Measurements from ENCODE around the gene GJC3. TPM values are rescaled to one million over a fixed set of nuclear protein-coding genes. Genes with fewer than 3 reads are reported as not detected.

Gene GJC3
- total and polyA plus RNA-seq, 2 experiments from 2014 or later = not detected

DNA sequence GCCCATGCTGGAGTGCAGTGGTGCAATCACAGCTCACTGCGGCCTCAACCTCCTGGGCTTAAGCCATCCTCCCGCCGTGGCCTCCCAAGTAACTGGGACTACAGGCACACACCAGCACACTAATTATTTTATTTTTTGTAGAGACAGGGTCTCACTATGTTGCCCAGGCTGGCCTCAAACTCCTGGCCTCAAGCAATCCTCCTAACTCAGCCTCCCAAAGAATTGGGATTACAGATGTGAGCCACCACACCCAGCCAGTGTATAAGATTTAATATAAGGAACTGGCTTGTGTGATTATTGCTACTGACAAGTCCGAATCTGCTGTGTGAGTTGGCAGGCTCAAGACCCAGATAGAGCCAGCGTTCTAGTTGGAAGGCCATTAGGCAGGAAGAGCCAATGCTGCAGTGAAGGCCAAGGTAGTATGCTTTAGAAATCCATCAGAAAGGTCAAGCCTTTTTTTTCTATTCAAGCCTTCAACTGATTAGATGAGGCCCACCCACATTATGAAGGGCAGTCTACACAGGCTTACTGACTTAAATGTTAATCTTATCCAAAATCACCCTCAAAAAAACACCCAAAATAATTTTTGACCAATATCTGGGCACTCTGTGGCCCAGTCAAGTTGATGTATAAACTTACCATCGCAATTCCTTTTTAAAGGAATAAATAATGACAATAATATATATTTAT lies 29.4 kb downstream of the GJC3 start:
- H3K36me3 ChIP-seq = no peaks in the 10 kb centered on the region
- no peak for DNase-seq (ENCODE audit: low read depth in 1 of 2, low spot score in 1 of 2)
- TF ChIP-seq, protein P1, sequence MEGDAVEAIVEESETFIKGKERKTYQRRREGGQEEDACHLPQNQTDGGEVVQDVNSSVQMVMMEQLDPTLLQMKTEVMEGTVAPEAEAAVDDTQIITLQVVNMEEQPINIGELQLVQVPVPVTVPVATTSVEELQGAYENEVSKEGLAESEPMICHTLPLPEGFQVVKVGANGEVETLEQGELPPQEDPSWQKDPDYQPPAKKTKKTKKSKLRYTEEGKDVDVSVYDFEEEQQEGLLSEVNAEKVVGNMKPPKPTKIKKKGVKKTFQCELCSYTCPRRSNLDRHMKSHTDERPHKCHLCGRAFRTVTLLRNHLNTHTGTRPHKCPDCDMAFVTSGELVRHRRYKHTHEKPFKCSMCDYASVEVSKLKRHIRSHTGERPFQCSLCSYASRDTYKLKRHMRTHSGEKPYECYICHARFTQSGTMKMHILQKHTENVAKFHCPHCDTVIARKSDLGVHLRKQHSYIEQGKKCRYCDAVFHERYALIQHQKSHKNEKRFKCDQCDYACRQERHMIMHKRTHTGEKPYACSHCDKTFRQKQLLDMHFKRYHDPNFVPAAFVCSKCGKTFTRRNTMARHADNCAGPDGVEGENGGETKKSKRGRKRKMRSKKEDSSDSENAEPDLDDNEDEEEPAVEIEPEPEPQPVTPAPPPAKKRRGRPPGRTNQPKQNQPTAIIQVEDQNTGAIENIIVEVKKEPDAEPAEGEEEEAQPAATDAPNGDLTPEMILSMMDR (IDR thresholded peaks at IDR 0.05; ENCODE audit: low read depth, low read length) = no peak
- no peak overlapping the region for H3K4me3 ChIP-seq
- no peak overlapping the region for H3K27ac ChIP-seq
- H3K4me1 ChIP-seq (ENCODE audit: low read depth) = no peaks in the 10 kb centered on the region
- H3K27me3 ChIP-seq = no peaks in the 10 kb centered on the region
- no peaks in the 10 kb centered on the region for H3K9me3 ChIP-seq (ENCODE audit: low read depth)

DNA sequence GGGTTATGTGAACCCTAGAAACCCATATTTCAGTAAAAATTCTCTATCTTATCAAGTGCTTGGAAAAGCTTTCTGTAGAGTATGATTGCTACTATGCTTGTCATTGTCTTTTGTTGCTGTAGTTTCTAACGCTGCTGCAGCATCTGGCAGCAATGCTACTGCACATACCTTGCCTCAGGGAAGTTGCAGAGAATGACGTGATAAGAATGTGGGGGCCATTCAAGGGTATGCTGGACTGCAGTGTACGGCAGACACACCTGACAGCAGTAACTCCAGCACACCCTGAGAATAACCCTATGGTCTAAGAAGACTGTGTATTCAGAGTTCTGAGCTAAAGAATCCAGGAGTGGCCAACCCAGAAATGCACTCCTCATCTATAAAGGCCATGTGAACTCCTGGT lies 30.6 kb downstream of the GJC3 start:
- TF ChIP-seq, protein P1 (IDR thresholded peaks at IDR 0.05; ENCODE audit: low read depth, low read length) = no peak
- Histone ChIP-seq H3K4me3 (no peak overlapping the region), H3K36me3 (no peaks in the 10 kb centered on the region), H3K4me1 (ENCODE audit: low read depth) (no peaks in the 10 kb centered on the region), H3K9me3 (ENCODE audit: low read depth) (no peaks in the 10 kb centered on the region), H3K27me3 (no peaks in the 10 kb centered on the region), H3K27ac (no peak overlapping the region)
- no peak for DNase-seq (ENCODE audit: low read depth in 1 of 2, low spot score in 1 of 2)

DNA sequence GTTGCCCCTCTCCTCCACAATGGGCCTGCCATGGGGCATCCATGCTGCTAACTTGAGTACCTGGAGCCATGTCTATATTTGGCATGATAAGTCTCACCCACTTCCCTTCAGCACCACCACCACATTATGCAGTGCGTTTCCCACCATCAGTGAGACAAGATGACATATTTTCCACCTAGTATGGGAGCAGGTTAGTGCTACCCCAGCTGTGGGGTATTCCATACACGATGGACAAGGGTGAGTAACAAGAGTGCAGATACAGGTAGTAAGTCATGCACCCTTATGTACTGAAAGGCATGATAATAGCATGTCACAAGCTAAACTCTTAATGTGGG lies 31.4 kb downstream of the GJC3 start:
- Histone ChIP-seq H3K27ac (no peak overlapping the region), H3K4me1 (ENCODE audit: low read depth) (no peaks in the 10 kb centered on the region), H3K4me3 (no peak overlapping the region), H3K27me3 (no peaks in the 10 kb centered on the region), H3K36me3 (no peaks in the 10 kb centered on the region), H3K9me3 (ENCODE audit: low read depth) (no peaks in the 10 kb centered on the region)
- TF ChIP-seq, protein P1 (IDR thresholded peaks at IDR 0.05; ENCODE audit: low read depth, low read length) = no peak
- DNase-seq (ENCODE audit: low read depth in 1 of 2, low spot score in 1 of 2) = no peak

DNA sequence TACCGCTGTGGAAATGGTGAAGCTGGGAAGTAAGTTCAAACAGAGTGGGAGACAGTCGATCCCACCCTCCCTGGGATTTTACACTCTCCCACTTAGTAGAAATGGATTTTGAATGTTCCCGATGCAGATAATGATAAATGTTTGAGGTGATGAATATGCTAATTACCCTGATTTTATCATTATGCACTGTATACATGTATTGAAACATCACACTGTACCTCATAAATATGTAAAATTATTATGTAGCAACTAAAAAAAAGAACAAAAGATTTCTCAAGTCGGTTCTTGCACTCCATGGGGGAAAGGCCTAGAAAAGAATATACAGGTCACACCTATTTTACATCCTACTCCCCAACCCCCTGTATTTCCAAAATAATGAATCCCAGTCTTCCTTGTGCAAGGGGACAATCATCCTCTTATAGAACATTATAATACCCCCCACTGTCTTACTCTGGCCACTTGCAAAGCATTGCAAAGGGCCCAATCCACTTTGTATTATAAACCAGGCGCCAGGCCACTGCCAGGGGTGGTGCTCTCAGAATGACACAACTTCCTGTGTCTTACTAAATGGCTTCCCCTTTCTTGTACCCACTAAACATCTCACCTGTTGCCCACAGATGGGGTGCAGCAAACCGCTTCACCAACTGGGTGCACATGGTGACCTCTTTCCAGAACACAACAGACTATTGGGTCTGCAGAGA lies 31.9 kb downstream of the GJC3 start:
- no peaks in the 10 kb centered on the region for H3K36me3 ChIP-seq
- H3K4me3 ChIP-seq = no peak overlapping the region
- no peaks in the 10 kb centered on the region for H3K9me3 ChIP-seq (ENCODE audit: low read depth)
- no peak for DNase-seq (ENCODE audit: low read depth in 1 of 2, low spot score in 1 of 2)
- H3K27me3 ChIP-seq = no peaks in the 10 kb centered on the region
- no peaks in the 10 kb centered on the region for H3K4me1 ChIP-seq (ENCODE audit: low read depth)
- no peak overlapping the region for H3K27ac ChIP-seq
- TF ChIP-seq, protein P1 (IDR thresholded peaks at IDR 0.05; ENCODE audit: low read depth, low read length) = no peak

DNA sequence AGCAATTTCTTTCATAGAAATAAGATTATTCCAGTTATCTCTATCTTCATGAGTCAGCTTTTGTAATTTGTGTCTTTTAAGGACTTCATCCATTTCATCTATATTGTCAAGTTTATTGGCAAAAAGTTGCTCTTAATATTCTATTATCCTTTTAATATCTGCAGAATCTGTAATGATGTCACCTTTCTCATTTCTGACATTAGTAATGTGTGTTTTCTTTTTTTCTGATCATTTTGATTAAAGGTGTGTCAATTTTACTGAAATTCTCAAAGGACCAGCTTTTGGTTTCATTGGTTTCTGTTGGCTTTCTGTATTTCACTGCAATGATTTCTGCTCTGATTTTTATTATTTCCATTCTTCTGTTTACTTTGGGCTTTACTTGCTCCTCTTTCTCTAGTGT lies 34.7 kb downstream of the GJC3 start:
- Histone ChIP-seq H3K27ac (no peak overlapping the region), H3K9me3 (ENCODE audit: low read depth) (no peaks in the 10 kb centered on the region), H3K4me3 (no peak overlapping the region), H3K27me3 (no peaks in the 10 kb centered on the region), H3K4me1 (ENCODE audit: low read depth) (no peaks in the 10 kb centered on the region), H3K36me3 (no peaks in the 10 kb centered on the region)
- DNase-seq (ENCODE audit: low read depth in 1 of 2, low spot score in 1 of 2) = no peak
- TF ChIP-seq, protein P1 (IDR thresholded peaks at IDR 0.05; ENCODE audit: low read depth, low read length) = no peak
